GM18907 (cell line): ENCODE measurements around the gene GIMD1.
A peak's percentile ranks its signal among the peaks of the same experiment; 100 is the strongest.
"Not testable (repeated sequence)": the region's sequence is repeated elsewhere in the genome, so short reads cannot be mapped to it uniquely, and the experiment has no call there.

ENCODE experiments used
- ATAC-seq: cut with Tn5 transposase; IDR thresholded peaks from one replicate; pipeline ENCODE4 v1.9.1; 2021; ENCODE audit warnings: mild to moderate bottlenecking, moderate library complexity; ENCODE audit not compliant: unreplicated experiment

Gene GIMD1

DNA sequence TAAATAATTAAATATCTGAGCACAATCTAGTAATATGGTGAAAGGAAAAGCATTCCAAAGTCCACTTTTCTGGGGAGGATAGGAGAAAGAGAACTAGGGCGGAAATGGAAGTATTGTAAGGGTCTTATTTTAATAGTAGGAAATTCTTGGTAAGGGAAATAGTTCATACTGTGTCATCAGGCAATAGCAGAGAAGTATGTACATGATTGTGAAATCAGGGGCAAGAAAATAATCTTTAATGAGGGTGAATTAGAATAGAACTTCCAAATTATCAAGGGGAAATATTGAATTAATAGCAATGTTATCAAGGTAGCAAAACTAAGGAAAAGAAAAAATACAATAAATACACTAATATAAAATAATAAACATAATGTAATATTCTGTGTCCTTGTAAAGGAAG lies 14.8 kb downstream of the GIMD1 start:
- ATAC-seq = no peak

DNA sequence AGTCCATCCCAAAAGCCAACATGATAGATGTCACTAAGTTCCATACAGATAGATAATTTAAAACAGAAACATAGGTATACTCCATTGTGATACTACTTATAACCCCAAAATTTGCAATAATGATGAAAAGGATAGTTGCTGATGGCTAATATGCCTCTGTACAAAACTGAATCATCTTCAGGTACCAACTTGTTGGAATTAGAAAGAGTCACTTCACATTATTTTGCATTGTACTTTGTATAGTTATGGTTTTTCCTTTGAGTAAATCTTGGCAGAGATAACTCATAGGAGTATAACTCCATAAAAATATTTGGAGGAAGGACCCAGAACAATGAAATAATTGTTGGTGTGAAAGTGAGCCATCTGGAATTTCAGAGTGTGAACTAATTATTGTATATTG lies 17.6 kb downstream of the GIMD1 start:
- no peak for ATAC-seq

- ATAC-seq = no peak
Measured at GRCh38 chr4:106347167-106347566, 21.4 kb downstream of the GIMD1 start.

- ATAC-seq = no peak
Measured at GRCh38 chr4:106344647-106344970, 24.0 kb downstream of the GIMD1 start.

DNA sequence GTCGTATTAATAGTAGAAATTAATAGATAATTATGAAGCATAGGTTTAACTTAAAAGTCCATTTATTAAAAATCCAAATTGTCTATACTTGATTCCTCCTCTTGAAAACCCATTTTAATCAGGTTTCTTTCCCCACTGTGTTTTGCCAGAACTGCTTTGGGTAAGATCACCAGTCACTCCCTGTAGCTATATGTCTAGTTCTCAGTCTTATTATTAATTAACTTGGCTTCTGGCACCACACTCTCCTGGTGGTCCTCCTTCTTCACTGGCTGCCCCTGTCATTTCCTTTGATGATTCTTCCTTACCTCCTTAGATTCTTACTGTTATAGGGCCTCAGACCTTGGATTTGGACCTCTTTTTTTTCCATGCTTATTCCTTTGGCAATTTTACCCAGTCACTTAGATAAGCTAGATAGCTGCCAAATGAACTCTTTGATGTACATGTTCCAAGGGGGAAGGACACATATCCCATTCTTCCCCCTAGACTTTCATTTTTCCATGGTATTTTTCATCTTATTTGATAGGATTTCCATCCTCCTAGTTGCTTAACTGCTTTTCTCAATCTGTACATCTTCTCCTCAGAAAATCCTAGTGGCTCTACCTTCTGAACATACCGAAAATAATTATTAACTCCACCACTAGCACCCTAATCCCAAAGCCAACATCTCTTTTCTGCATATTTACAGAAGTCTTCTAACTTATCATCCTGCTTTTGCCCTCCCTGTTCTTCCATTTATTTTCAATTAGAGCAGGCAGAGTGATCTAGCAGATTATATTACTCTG lies 24.5 kb downstream of the GIMD1 start:
- ATAC-seq = peak; percentile 70

DNA sequence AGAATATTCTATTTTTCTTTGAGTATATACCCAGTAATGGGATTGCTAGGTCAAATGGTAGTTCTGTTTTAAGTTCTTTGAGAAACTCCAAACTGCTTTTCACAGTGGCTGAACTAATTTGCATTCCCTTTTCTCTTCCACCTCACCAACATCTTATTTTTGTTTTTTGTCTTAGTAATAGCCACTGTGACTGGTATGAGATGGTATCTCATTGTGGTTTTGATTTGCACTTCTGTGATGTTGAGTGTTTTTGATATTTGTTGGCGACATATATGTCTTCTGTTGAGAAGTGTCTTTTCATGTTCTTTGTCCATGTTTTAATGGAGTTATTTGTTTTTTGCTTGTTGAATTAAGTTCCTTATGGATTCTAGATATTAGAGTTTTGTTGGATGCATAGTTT lies 27.8 kb downstream of the GIMD1 start:
- no peak for ATAC-seq

- no peak for ATAC-seq
Measured at GRCh38 chr4:106339431-106339830, 29.1 kb downstream of the GIMD1 start.

DNA sequence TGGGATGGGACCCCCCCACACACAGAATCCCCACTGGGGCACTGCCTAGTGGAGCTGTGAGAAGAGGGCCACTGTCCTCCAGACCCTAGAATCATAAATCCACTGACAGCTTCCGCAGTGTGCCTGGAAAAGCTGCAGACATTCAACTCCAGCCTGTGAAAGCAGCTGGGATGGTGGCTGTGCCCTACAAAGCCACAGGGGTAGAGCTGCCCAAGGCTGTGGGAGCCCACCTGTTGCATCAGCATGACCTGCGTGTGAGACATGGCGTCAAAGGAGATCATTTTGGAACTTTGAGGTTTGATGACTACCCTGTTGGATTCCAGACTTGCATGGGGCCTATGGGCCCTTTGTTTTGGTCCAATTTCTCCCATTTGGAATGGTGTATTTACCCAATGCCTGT lies 29.9 kb downstream of the GIMD1 start:
- no peak for ATAC-seq

DNA sequence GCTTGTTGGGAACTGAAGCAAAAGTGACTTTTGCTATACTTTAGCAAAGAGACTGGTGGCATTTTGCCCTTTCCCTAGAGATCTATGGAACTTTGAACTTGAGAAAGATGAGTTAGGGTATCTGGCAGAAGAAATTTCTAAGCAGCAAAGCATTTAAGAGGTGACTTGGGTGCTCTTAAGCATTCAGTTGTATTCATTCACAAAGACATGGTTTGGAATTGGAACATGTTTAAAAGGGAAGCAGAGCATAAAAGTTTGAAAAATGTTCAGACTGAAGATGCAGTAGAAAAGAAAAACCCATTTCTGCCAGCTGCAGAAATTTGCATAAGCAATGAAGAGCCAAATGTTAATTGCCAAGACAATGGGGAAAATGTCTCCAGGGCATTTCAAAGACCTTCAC lies 30.7 kb downstream of the GIMD1 start:
- no peak for ATAC-seq

GRCh38 chr4:106336618-106337017 lies 32.0 kb downstream of the GIMD1 start:
- no peak for ATAC-seq

DNA sequence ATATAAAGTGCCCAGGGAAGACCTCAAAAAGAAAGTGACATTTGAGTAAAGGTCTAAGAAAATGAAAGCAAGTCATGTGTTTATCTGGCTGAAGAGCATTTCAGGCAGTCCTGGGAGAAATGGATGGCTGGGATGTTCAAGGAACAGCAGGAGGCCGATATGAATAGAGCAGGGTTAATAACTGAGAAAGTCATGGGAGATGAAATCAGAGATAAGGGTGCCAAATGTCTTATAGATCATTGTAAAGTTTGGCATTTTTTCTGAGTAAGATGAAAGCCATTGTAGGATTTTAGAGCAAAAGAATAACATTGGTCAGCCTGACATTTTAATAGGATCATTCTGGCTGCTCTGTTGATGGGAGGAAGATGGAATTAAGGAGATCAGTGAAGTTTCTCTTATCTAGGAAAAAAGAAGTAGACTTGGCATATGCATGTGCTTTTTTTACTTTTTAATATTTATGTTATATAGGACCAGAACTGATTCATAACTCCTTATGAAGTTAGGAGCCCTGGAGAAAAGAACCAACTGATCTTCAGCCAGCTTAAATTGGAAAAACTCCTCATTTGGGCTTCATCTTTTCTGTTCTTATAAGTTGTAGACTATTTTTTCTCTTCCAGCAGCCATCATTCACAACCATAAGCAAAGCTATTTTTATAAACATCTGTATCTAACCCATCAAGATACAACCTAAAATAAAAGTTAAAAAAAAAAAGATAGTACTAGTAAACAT lies 33.7 kb downstream of the GIMD1 start:
- no peak for ATAC-seq

DNA sequence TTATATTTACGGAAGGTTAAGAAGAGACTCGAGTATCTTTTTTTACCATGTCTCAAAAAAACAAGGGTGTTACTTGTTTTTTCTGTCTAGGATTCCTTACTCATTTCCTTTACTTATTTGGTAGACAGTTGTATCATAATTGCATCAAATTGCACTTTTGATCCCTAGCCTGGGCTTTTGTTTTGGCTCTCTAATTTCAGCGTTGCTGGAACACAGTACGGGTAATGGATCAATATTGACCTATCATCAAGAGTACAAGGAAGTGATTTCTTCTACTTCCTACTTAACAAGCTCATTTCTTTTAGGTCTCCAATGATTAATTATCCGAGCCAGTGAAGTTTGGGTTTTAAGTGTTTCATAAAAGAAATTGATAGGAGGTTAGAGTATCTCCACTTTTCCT lies 35.4 kb downstream of the GIMD1 start:
- no peak for ATAC-seq

- peak; percentile 94 for ATAC-seq
Measured at GRCh38 chr4:106329041-106329618, 39.4 kb downstream of the GIMD1 start.

GRCh38 chr4:106325800-106326199 lies 42.8 kb downstream of the GIMD1 start:
- no peak for ATAC-seq

- no peak for ATAC-seq
Measured at GRCh38 chr4:106323119-106323518, 45.5 kb downstream of the GIMD1 start.

DNA sequence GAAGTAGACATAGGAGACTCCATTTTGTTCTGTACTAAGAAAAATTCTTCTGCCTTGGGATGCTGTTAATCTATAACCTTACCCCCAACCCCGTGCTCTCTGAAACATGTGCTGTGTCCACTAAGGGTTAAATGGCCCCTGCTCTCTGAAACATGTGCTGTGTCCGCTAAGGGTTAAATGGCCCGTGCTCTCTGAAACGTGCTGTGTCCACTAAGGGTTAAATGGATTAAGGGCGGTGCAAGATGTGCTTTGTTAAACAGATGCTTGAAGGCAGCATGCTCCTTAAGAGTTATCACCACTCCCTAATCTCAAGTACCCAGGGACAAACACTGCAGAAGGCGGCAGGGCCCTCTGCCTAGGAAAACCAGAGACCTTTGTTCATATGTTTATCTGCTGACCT lies 46.8 kb downstream of the GIMD1 start:
- ATAC-seq = not testable (repeated sequence)

DNA sequence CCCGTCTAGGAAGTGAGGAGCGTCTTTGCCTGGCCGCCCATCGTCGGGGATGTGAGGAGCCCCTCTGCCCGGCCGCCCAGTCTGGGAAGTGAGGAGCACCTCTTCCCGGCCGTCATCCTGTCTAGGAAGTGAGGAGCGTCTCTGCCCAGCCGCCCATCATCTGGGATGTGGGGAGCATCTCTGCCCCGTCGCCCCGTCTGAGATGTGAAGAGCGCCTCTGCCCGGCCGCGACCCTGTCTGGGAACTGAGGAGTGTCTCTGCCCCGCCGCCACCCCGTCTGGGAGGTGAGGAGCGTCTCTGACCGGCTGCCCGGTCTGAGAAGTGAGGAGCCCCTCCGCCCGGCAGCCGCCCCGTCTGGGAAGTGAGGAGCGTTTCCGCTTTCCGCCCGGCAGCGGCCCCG lies 47.4 kb downstream of the GIMD1 start:
- not testable (repeated sequence) for ATAC-seq

GRCh38 chr4:106320235-106320634 lies 48.3 kb downstream of the GIMD1 start:
- ATAC-seq = no peak

DNA sequence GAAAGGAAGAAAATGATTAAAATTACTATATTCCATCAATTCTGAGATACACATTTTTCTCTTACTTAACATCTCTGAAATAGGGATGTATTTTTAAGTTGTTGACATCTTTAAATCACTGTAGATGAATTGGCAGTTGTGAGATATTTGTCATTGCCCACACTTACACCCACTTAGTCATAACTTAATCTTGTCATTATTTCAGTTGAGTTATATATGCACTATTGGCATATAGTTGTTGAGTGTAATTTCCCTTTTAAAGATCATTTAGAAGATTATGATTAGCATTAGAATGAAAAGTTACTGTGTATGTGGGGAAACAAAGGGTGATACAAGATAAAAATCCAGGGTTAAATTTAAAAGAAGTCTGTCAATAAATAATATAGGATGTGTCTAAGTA lies 50.1 kb downstream of the GIMD1 start:
- ATAC-seq = no peak

- no peak for ATAC-seq
Measured at GRCh38 chr4:106317815-106318214, 50.8 kb downstream of the GIMD1 start.

- ATAC-seq = peak; percentile 2
Measured at GRCh38 chr4:106316773-106317409, 51.7 kb downstream of the GIMD1 start.
